Smooth muscle cell (in vitro differentiated cells): Measurements from ENCODE around the gene MUC22. TPM values are rescaled to one million over a fixed set of nuclear protein-coding genes. Genes with fewer than 3 reads are reported as not detected.

Source experiments
- DNase-seq: peaks from one replicate; lab custom pipeline; 2025; ENCODE audit not compliant: unreplicated experiment; lab: John Stamatoyannopoulos, UW
- H2AFZ ChIP-seq: fragments of 200-600 bp; sonication (generic); 2 replicates; pipeline ENCODE4 v1.6.0; 2016; ENCODE audit warnings: antibody characterized with exemption, low read depth, mild to moderate bottlenecking
- H3F3A ChIP-seq: fragments of 200-600 bp; sonication (generic); 2 replicates; pipeline ENCODE4 v1.6.0; 2017; ENCODE audit warnings: antibody characterized with exemption, low read depth
- H3K27ac ChIP-seq: fragments of 200-600 bp; sonication (generic); 2 replicates; pipeline ENCODE4 v1.5.1; 2016; ENCODE audit warnings: low read depth, mild to moderate bottlenecking
- H3K27me3 ChIP-seq: fragments of 200-600 bp; sonication (generic); 2 replicates; pipeline ENCODE4 v1.6.1; 2016; ENCODE audit warnings: low read depth, mild to moderate bottlenecking
- H3K36me3 ChIP-seq: fragments of 200-600 bp; sonication (generic); 2 replicates; pipeline ENCODE4 v1.5.1; 2016; ENCODE audit warnings: low read depth
- H3K4me1 ChIP-seq: fragments of 200-600 bp; sonication (generic); 2 replicates; pipeline ENCODE4 v1.5.1; 2016; ENCODE audit warnings: low read depth
- H3K4me2 ChIP-seq: fragments of 200-600 bp; sonication (generic); 2 replicates; pipeline ENCODE4 v1.6.0; 2016; ENCODE audit warnings: mild to moderate bottlenecking
- H3K4me3 ChIP-seq: fragments of 200-600 bp; sonication (generic); 2 replicates; pipeline ENCODE4 v1.5.1; 2016; ENCODE audit warnings: mild to moderate bottlenecking
- H3K79me2 ChIP-seq: fragments of 200-600 bp; sonication (generic); 2 replicates; pipeline ENCODE4 v1.6.0; 2016; ENCODE audit warnings: low read depth, mild to moderate bottlenecking
- H3K9ac ChIP-seq: fragments of 200-600 bp; sonication (generic); 2 replicates; pipeline ENCODE4 v1.6.0; 2016; ENCODE audit warnings: low read depth
- H3K9me3 ChIP-seq: fragments of 200-600 bp; sonication (generic); replicated peaks from 2 replicates; pipeline ENCODE4 v1.5.1; 2016; ENCODE audit warnings: low read depth
- H4K20me1 ChIP-seq: fragments of 200-600 bp; sonication (generic); 2 replicates; pipeline ENCODE4 v1.6.0; 2016; ENCODE audit warnings: low read depth
- CTCF ChIP-seq: fragments of 200-600 bp; sonication (generic); IDR thresholded peaks from 2 replicates; pipeline ENCODE4 v1.5.1; 2017; ENCODE audit warnings: borderline replicate concordance, mild to moderate bottlenecking, antibody characterized with exemption; ENCODE audit not compliant: insufficient read depth, poor library complexity, severe bottlenecking
- WGBS: methylation state at CpG from one replicate; pipeline ENCODE4 v1.1.7; 2016; ENCODE audit warnings: low lambda C conversion rate; 5-methylcytosine and 5-hydroxymethylcytosine counted together
- polyA plus RNA-seq: library from polyadenylated mRNA; unstranded; fragments of >200 nt; fragmentation: Nextera tagmentation; extraction: Ambion mirVana; gene quantifications from 2 replicates; pipeline ENCODE4 v1.2.1, GENCODE V29; 2016
- total RNA-seq: library from RNA; depleted of rRNA; stranded (reverse); fragments of >200 nt; gene quantifications from 2 replicates; pipeline ENCODE4 v1.2.3, GENCODE V29; 2014

MUC22 gene
- total and polyA plus RNA-seq, 2 experiments from 2014 or later: not detected

DNA sequence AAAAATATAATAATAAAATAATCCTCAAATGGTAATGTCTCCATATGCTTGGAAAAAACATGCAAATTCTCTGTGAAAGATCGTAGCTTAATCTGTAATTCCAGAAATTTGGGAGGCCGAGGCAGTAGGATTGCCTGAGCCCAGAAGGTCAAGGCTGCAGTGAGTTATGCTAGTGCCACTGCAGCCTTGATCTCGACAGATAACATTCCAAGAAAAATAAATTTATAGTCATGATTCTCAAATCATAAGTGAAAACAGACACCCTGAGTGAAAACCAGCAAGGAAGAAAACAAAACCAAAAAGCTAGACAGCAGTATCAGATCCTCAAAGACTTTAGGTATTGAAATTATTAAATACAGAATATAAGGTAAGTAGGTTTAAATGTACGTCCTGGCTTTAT is 30.6 kb upstream of the MUC22 start:
- Histone ChIP-seq H3F3A (peaks cover 11% of the 10 kb centered on the region), H3K4me1 (peaks cover 8% of the 10 kb centered on the region), H3K9ac (no peak overlapping the region), H4K20me1 (no peaks in the 10 kb centered on the region), H3K27me3 (no peaks in the 10 kb centered on the region), H3K36me3 (no peaks in the 10 kb centered on the region), H2AFZ (no peak overlapping the region), H3K4me3 (no peak overlapping the region), H3K4me2 (no peak overlapping the region), H3K27ac (no peak overlapping the region), H3K79me2 (no peaks in the 10 kb centered on the region), H3K9me3 (no peaks in the 10 kb centered on the region)
- no peak for DNase-seq
- 88% methylated on average over 4 of the region's 4 CpGs for WGBS
- TF ChIP-seq CTCF: no peak

DNA sequence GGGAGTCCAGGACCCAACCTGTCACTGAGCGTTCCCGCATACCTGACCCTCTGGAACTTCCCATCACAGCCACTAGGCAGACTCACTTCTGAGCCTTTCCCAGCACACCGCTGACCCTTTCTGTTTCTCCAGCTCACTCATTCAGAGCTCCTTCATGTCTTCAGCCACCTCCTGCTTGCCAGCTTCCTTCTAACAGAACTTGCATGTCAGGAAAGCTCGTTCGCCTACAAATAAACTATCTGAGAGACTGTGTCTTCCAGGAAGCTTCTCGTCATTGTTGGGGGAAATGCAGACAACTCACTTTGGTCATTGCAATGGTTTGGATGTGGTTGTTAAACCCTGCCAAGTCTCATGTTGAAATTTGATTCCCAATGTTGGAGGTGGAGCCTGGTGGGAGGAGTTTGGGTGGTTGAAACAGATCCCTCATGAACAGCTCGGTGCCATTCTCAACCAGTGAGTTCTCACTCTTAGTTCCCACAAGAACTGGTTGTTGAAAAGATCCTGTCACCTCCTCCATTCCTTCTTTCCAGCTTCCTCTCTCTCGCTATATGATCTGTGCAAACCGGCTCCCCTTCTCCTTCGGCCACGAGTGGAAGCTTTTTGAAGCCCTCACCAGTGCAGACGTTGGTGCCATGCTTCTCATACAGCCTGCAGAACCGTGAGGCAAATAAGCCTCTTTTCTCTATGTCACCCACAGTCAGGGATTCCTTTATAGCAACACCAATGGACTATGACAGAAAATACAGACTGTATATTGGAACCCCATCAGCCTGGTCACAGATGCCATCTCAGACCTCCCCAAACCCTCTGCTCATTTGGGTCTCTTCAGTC is 28.1 kb upstream of the MUC22 start:
- 40% methylated on average over 13 of the region's 13 CpGs for WGBS
- TF ChIP-seq CTCF: no peak
- no peak for DNase-seq
- Histone ChIP-seq H3K4me2 (peak overlapping the region; percentile 74), H3K27ac (no peak overlapping the region), H3F3A (peaks cover 11% of the 10 kb centered on the region), H3K9ac (no peak overlapping the region), H3K79me2 (no peaks in the 10 kb centered on the region), H3K4me1 (peaks cover 8% of the 10 kb centered on the region), H4K20me1 (no peaks in the 10 kb centered on the region), H2AFZ (peak overlapping the region; percentile 67), H3K4me3 (peak overlapping the region; percentile 31), H3K27me3 (no peaks in the 10 kb centered on the region), H3K9me3 (no peaks in the 10 kb centered on the region), H3K36me3 (no peaks in the 10 kb centered on the region)

DNA sequence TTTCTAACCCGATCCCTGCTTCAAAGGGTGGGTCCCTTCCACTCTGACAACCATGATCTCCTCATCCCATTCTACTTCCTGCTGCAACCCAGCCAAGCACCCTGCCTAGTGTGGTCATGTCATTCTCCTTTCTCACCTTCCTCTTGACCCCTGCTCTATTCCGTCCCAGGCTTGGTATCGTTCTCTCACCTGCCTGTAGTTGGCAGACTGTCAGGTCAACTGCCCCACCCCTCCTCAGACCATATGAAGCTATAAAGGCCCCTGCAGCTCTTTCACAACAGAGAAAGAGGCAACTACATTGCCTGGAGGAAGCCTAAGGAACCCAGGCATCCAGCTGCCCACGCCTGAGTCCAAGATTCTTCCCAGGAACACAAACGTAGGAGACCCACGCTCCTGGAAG is 26.8 kb upstream of the MUC22 start, which contains the start of gene MUC21:
Gene MUC21 (plus strand): TSS at position 280 of the 400 bp plus-strand sequence. CDS start 241 bp downstream, outside the sequence.
- Histone ChIP-seq H3K4me2 (peak within 1 kb of the TSS; percentile 74), H3F3A (peaks cover 11% of the 10 kb centered on the region), H3K79me2 (no peaks in the 10 kb centered on the region), H2AFZ (peak within 1 kb of the TSS; percentile 67), H3K4me1 (peaks cover 8% of the 10 kb centered on the region), H3K27ac (no peak within 1 kb of the TSS), H3K9me3 (no peaks in the 10 kb centered on the region), H3K4me3 (no peak within 1 kb of the TSS), H4K20me1 (no peaks in the 10 kb centered on the region), H3K9ac (no peak within 1 kb of the TSS), H3K36me3 (no peaks in the 10 kb centered on the region), H3K27me3 (no peaks in the 10 kb centered on the region)
- WGBS: 94% methylated on average over 6 of the region's 6 CpGs
- no peak for DNase-seq
- TF ChIP-seq CTCF: no peak
